Measurements from ENCODE around the gene ZNF750. TPM values are rescaled to one million over a fixed set of nuclear protein-coding genes. Genes with fewer than 3 reads are reported as not detected.
"Not testable (repeated sequence)": the region's sequence is repeated elsewhere in the genome, so short reads cannot be mapped to it uniquely, and the experiment has no call there.

ZNF750 gene
- total RNA-seq, 2 experiments from 2014 or later = not detected

DNA sequence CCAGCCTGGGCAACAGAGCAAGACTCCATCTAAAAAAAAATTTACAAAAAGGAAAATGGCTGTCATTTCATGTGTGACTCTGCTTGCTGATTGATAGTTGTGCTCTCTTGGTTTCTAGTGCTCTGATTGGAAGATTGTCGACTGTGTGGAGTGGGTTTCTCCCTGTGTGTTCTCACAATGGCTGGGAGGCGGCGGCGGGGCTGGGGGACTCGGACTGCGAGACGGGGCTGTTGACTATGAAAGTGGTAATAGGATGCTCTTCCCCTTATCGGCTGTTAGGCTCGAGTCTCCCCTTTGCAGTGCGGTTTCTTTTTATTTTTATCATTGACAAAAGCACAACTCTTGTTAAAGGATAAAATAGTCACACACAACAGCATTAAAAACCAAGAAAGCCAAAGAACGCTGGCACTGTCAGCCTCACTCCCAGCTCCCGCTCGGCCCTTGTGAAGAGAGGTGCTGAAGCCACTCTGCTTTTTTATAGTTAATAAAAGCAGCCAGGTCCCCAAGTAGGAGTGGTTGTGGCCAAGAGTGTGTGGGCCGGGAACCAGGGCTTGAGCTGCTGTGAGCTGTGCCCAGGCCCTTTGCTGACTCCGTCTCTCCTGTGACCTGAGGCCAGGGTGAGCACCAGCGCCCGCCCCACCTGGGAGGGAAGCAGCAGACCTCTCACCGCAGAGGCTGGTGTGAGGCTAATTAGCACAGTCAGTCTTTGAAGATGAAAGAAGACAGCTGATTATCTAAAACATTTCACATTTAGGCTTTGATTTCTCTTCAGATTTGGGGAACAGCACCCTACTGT lies 51.4 kb downstream of the ZNF750 start:
- POLR2A ChIA-PET = no interaction called here
- CTCF ChIA-PET = no interaction called here

GRCh38 chr17:82787081-82787848 lies 52.6 kb downstream of the ZNF750 start:
- peaks cover 11% of the 10 kb centered on the region for H3K36me3 Mint-ChIP-seq
- POLR2A ChIA-PET = no interaction called here
- CTCF ChIA-PET = no interaction called here
- no peaks in the 10 kb centered on the region for H3K27me3 Mint-ChIP-seq
- H3K4me3 Mint-ChIP-seq = no peak overlapping the region
- DNase-seq = no peak
- H3K4me1 Mint-ChIP-seq (ENCODE audit: low read depth) = peaks cover 5% of the 10 kb centered on the region
- H3K27ac Mint-ChIP-seq = no peak overlapping the region
- intact Hi-C loops (cut with micrococcal nuclease) = no loop called here
- no peaks in the 10 kb centered on the region for H3K9me3 Mint-ChIP-seq

More for the DNA sequence above, 51.4 kb downstream of the ZNF750 start:
- intact Hi-C loops (cut with micrococcal nuclease) = no loop called here
- no peak overlapping the region for H3K4me3 Mint-ChIP-seq
- peaks cover 7% of the 10 kb centered on the region for H3K36me3 Mint-ChIP-seq
- H3K9me3 Mint-ChIP-seq = no peaks in the 10 kb centered on the region
- no peaks in the 10 kb centered on the region for H3K27me3 Mint-ChIP-seq
- H3K4me1 Mint-ChIP-seq (ENCODE audit: low read depth) = no peaks in the 10 kb centered on the region
- no peak for DNase-seq
- no peak overlapping the region for H3K27ac Mint-ChIP-seq

DNA sequence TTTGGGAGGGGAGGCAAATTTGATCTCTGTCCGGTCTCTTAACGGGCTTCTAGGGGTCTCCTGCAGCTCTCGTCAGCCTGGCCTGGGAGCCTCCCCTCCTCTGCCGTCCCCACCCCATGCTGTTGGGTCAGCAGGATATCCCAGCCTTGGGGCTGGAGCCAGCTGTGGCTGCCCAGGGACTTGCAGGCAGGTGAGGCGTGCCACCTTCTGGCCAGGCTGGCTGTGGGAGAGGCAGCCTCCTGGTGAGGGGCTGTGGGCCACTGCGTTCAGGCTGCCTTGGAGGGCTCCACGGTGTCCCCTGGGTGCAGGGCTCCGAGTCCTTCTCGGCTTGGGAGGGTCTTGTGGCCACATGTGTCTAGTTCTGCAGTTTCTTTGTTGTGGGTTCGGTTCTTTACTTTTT lies 53.4 kb downstream of the ZNF750 start:
- POLR2A ChIA-PET = no interaction called here
- Mint-ChIP-seq H3K27me3 (no peaks in the 10 kb centered on the region), H3K27ac (no peak overlapping the region), H3K36me3 (peaks cover 11% of the 10 kb centered on the region), H3K4me1 (ENCODE audit: low read depth) (peaks cover 10% of the 10 kb centered on the region), H3K9me3 (no peaks in the 10 kb centered on the region), H3K4me3 (no peak overlapping the region)
- intact Hi-C loops (cut with micrococcal nuclease) = no loop called here
- no peak for DNase-seq
- CTCF ChIA-PET = no interaction called here

GRCh38 chr17:82785581-82785980 lies 54.2 kb downstream of the ZNF750 start:
- DNase-seq; H3K4me1 Mint-ChIP-seq (ENCODE audit: low read depth); H3K27ac Mint-ChIP-seq; H3K27me3 Mint-ChIP-seq; H3K36me3 Mint-ChIP-seq; CTCF ChIA-PET; intact Hi-C loops (cut with micrococcal nuclease); POLR2A ChIA-PET; H3K9me3 Mint-ChIP-seq; H3K4me3 Mint-ChIP-seq: not testable (repeated sequence)

GRCh38 chr17:82783498-82783897 lies 56.3 kb downstream of the ZNF750 start:
- ChIA-PET POLR2A (no interaction called here), CTCF (no interaction called here)
- Mint-ChIP-seq H3K4me3 (no peak overlapping the region), H3K36me3 (peaks cover 9% of the 10 kb centered on the region), H3K27ac (no peak overlapping the region), H3K27me3 (no peaks in the 10 kb centered on the region), H3K9me3 (no peaks in the 10 kb centered on the region), H3K4me1 (ENCODE audit: low read depth) (peaks cover 10% of the 10 kb centered on the region)
- intact Hi-C loops (cut with micrococcal nuclease) = no loop called here
- DNase-seq = no peak

DNA sequence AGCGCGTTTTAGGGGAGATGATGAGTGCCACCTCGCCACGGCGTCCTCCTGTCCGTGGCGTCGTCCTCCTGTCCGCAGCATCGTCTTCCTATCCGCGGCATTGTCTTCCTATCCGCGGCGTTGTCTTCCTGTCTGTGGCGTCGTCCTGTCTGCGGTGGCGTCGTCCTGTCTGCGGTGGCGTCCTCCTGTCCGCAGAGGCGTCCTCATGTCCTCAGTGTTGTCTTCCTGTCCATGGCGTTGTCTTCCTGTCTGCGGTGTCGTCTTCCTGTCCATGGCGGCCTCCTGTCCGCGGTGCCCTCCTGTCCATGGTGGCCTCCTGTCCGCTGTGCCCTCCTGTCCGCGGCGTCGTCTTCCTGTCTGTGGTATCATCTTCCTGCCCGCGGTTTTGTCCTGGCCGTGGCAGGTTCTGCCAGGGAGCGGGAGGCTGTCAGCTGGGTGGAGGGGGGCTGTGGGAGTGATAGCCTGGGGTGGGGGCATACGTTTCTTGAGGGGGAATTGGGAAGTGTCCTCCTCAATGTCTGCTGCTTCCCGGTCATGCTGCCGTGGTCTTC lies 57.1 kb downstream of the ZNF750 start:
- no peak overlapping the region for H3K4me3 Mint-ChIP-seq
- DNase-seq = no peak
- H3K27ac Mint-ChIP-seq = no peak overlapping the region
- peaks cover 10% of the 10 kb centered on the region for H3K4me1 Mint-ChIP-seq (ENCODE audit: low read depth)
- intact Hi-C loops (cut with micrococcal nuclease) = loop anchor here (1.0 kb wide), 1 partner anchor 111 kb away; no protein-coding TSS in a partner anchor
- H3K27me3 Mint-ChIP-seq = no peaks in the 10 kb centered on the region
- CTCF ChIA-PET = interaction anchor here (0.8 to 3.1 kb wide), 7 partner anchors 19 to 417 kb away, joined by 3 to 20 read pairs (median 4); no protein-coding TSS in a partner anchor
- POLR2A ChIA-PET = no interaction called here
- H3K36me3 Mint-ChIP-seq = peaks cover 9% of the 10 kb centered on the region
- no peaks in the 10 kb centered on the region for H3K9me3 Mint-ChIP-seq

GRCh38 chr17:82781894-82782274 lies 57.9 kb downstream of the ZNF750 start:
- Mint-ChIP-seq H3K36me3 (peaks cover 15% of the 10 kb centered on the region), H3K27me3 (no peaks in the 10 kb centered on the region), H3K4me1 (ENCODE audit: low read depth) (peaks cover 10% of the 10 kb centered on the region), H3K27ac (peak overlapping the region; percentile 38), H3K9me3 (no peaks in the 10 kb centered on the region), H3K4me3 (no peak overlapping the region)
- DNase-seq = peak; percentile 88
- ChIA-PET POLR2A (no interaction called here), CTCF (interaction anchor here (0.6 to 3.1 kb wide), 18 partner anchors 14 to 418 kb away, joined by 3 to 20 read pairs (median 4); no protein-coding TSS in a partner anchor)
- intact Hi-C loops (cut with micrococcal nuclease) = loop anchor here (1.0 kb wide), 1 partner anchor 111 kb away; no protein-coding TSS in a partner anchor

DNA sequence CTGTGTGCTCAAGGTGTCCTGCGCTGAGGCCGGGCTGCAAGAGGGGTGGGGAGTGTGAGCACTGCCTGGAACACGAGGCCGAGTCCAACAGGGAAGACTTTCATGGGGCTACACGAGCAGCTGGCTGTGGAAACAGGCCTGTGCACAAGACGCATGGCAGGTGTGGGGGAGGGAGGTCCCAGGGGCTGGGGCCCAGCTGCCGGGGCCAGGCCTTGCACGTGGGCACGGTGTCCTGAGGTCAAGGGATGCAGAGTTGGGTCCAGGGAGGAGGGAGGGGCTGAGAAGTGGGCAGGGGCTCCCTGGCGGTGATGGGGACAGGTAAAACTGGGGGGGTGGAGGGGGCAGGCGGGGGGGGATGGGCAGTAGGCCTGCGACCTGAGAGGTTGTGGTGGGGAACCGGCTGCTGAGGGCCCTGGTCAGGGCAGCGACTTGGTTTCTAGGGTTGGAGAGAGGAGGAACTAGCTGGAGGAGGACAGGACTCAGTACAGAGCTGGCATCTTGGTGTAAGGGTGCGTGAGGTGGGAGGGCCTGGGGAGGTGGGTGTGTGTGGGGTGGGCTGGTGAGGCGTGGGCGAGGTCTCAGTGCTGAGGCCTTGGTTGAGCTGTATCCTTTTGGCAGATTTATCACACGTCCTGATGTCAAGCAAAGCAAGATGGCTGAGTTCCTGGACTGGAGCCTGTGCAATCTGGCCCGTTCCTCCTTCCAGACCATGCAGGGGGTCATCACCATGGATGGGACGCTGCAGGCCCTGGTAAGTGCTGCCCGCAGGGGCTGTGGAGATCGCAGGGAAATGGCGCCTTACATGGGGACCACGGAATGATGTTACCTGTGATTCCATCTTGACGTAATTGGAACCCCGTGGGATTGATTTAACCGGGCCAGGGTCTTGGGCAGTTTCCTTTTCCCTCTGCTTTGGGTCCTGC lies 58.6 kb downstream of the ZNF750 start:
- intact Hi-C loops (cut with micrococcal nuclease) = no loop called here
- H3K4me1 Mint-ChIP-seq (ENCODE audit: low read depth) = peaks cover 10% of the 10 kb centered on the region
- H3K9me3 Mint-ChIP-seq = no peaks in the 10 kb centered on the region
- ChIA-PET POLR2A (no interaction called here), CTCF (interaction anchor here (0.7 to 3.1 kb wide), 11 partner anchors 13 to 419 kb away, joined by 3 to 20 read pairs (median 3); no protein-coding TSS in a partner anchor)
- no peak for DNase-seq
- no peaks in the 10 kb centered on the region for H3K27me3 Mint-ChIP-seq
- H3K36me3 Mint-ChIP-seq = peaks cover 15% of the 10 kb centered on the region
- H3K27ac Mint-ChIP-seq = no peak overlapping the region
- H3K4me3 Mint-ChIP-seq = no peak overlapping the region

- intact Hi-C loops (cut with micrococcal nuclease) = no loop called here
- ChIA-PET CTCF (interaction anchor here (0.7 to 3.1 kb wide), 2 partner anchors 137 to 420 kb away, joined by 4 to 20 read pairs; no protein-coding TSS in a partner anchor), POLR2A (no interaction called here)
- Mint-ChIP-seq H3K36me3 (peaks cover 14% of the 10 kb centered on the region), H3K27ac (no peak overlapping the region), H3K4me3 (no peak overlapping the region), H3K9me3 (no peaks in the 10 kb centered on the region), H3K4me1 (ENCODE audit: low read depth) (peaks cover 10% of the 10 kb centered on the region), H3K27me3 (no peaks in the 10 kb centered on the region)
- DNase-seq = no peak
Observed at GRCh38 chr17:82780195-82780594, 59.6 kb downstream of the ZNF750 start.

DNA sequence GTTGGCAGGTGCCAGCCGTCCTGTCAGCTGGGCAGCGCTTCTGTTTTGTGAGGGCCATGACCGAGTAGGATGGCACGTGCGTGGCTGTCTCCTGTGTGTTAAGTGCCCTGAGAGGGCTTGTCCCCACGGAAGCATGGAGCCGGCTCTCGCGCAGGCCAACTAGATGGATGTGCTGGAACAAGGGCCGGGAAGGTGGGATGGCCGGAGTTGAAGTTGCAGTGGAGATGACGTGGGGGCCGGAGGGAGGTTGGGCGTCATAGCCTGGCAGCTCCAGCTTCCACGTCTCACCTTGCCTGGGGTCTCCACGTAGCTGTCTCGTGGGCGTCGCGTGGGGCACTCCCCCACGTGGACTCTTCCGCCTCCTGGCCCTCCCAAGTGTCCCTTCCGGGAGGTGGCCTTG lies 60.3 kb downstream of the ZNF750 start:
- Mint-ChIP-seq H3K27ac (no peak overlapping the region), H3K4me1 (ENCODE audit: low read depth) (peaks cover 14% of the 10 kb centered on the region), H3K9me3 (no peaks in the 10 kb centered on the region), H3K4me3 (no peak overlapping the region), H3K27me3 (no peaks in the 10 kb centered on the region), H3K36me3 (peaks cover 14% of the 10 kb centered on the region)
- DNase-seq = no peak
- POLR2A ChIA-PET = no interaction called here
- CTCF ChIA-PET = interaction anchor here (0.7 to 3.1 kb wide), 2 partner anchors 138 to 420 kb away, joined by 4 to 20 read pairs; no protein-coding TSS in a partner anchor
- intact Hi-C loops (cut with micrococcal nuclease) = loop anchor here (10.0 kb wide), 1 partner anchor 115 kb away; no protein-coding TSS in a partner anchor

All from activated CD4-positive, alpha-beta memory T cell treated with anti-CD3 and anti-CD28 coated beads for 36 hours (primary cell).